ENCODE measurements around the gene XRN1. TPM values are rescaled to one million over a fixed set of nuclear protein-coding genes. Genes with fewer than 3 reads are reported as not detected.

The XRN1 gene
- total RNA-seq, 2 experiments from 2014 or later, result 85.7 to 97.6 TPM

GRCh38 chr3:142287866-142288638 lies 159.8 kb downstream of the XRN1 start:
- peaks cover 7% of the 10 kb centered on the region for H3K9me3 Mint-ChIP-seq
- TF ChIP-seq CTCF (IDR thresholded peaks at IDR 0.05), result no peak
- peaks cover 9 to 11% of the 10 kb centered on the region in 2 experiments for H3K9me3 ChIP-seq (ENCODE audit: control insufficient read depth in 1 of 2, insufficient read depth in 1 of 2, low read length in 2 of 2)
- no peak for DNase-seq
- no peaks in the 10 kb centered on the region for H3K27me3 ChIP-seq (ENCODE audit: control insufficient read depth in 1 of 2, insufficient read depth in 2 of 2, low read length in 2 of 2)
- ATAC-seq (ENCODE audit: poor library complexity), result no peak
- CTCF ChIA-PET, result no interaction called here
- no peak overlapping the region for H3K27ac ChIP-seq (ENCODE audit: low read depth in 1 of 2, low read length in 2 of 2)
- no peaks in the 10 kb centered on the region for H3K4me1 Mint-ChIP-seq (ENCODE audit: low read depth)
- no peaks in the 10 kb centered on the region for H3K27me3 Mint-ChIP-seq
- intact Hi-C loops (cut with DNase I, micrococcal nuclease), result loop anchor here in 1 of 2 experiments (10.0 kb wide), 1 partner anchor 833 kb away; no protein-coding TSS in a partner anchor
- H3K4me1 ChIP-seq (ENCODE audit: insufficient read depth, low read length), result no peaks in the 10 kb centered on the region
- H3K4me3 Mint-ChIP-seq, result no peak overlapping the region
- no peak overlapping the region for H3K27ac Mint-ChIP-seq
- no peak overlapping the region for H3K4me3 ChIP-seq (ENCODE audit: low read length)
- H3K36me3 ChIP-seq (ENCODE audit: insufficient read depth, low read length), result no peaks in the 10 kb centered on the region
- H3K36me3 Mint-ChIP-seq (ENCODE audit: low read depth), result peaks cover 4% of the 10 kb centered on the region
- POLR2A ChIA-PET, result no interaction called here

DNA sequence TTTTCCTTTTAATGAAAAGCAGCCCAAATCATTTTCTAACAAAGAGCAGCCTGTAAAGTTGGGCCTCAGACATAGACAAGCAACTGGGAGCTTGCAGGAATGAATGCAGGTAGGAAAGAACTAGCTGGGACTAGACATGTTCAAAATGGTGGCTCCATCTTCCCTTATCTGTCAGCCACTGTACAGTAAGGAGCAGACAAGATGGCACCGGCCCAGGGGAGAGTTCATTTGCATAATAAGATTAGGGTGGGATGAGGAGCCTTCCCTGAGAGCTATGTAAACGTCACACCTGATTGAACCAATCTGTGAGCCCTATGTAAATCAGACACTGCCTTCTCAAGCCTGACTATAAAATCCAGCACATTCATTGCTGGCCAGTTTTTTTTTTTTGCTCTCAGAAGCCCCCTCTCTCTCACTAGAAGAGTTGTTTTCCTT lies 162.7 kb downstream of the XRN1 start:
- intact Hi-C loops (cut with DNase I, micrococcal nuclease), result loop anchor here in 1 of 2 experiments (10.0 kb wide), 1 partner anchor 830 kb away; no protein-coding TSS in a partner anchor
- TF ChIP-seq CTCF (IDR thresholded peaks at IDR 0.05), result no peak
- H3K27ac Mint-ChIP-seq, result no peak overlapping the region
- ATAC-seq (ENCODE audit: poor library complexity), result no peak
- no peak overlapping the region for H3K4me3 ChIP-seq (ENCODE audit: low read length)
- ChIA-PET CTCF (no interaction called here), POLR2A (no interaction called here)
- peaks cover 7% of the 10 kb centered on the region for H3K9me3 Mint-ChIP-seq
- H3K9me3 ChIP-seq (ENCODE audit: control insufficient read depth in 1 of 2, insufficient read depth in 1 of 2, low read length in 2 of 2), result peaks cover 5 to 9% of the 10 kb centered on the region in 2 experiments
- no peaks in the 10 kb centered on the region for H3K4me1 Mint-ChIP-seq (ENCODE audit: low read depth)
- no peak for DNase-seq
- H3K36me3 ChIP-seq (ENCODE audit: insufficient read depth, low read length), result no peaks in the 10 kb centered on the region
- H3K27ac ChIP-seq (ENCODE audit: low read depth in 1 of 2, low read length in 2 of 2), result no peak overlapping the region
- no peak overlapping the region for H3K4me3 Mint-ChIP-seq
- no peaks in the 10 kb centered on the region for H3K27me3 Mint-ChIP-seq
- H3K4me1 ChIP-seq (ENCODE audit: insufficient read depth, low read length), result peaks cover 6% of the 10 kb centered on the region
- H3K27me3 ChIP-seq (ENCODE audit: control insufficient read depth in 1 of 2, insufficient read depth in 2 of 2, low read length in 2 of 2), result no peaks in the 10 kb centered on the region
- H3K36me3 Mint-ChIP-seq (ENCODE audit: low read depth), result peaks cover 4% of the 10 kb centered on the region

GRCh38 chr3:142282503-142282902 lies 165.3 kb downstream of the XRN1 start:
- intact Hi-C loops (cut with DNase I, micrococcal nuclease), result loop anchor here in 1 of 2 experiments (5.0 to 10.0 kb wide), 2 partner anchors 320 to 828 kb away; no protein-coding TSS in a partner anchor
- H3K4me1 Mint-ChIP-seq (ENCODE audit: low read depth), result no peaks in the 10 kb centered on the region
- no peak overlapping the region for H3K4me3 ChIP-seq (ENCODE audit: low read length)
- TF ChIP-seq CTCF (IDR thresholded peaks at IDR 0.05), result no peak
- no peak overlapping the region for H3K27ac ChIP-seq (ENCODE audit: low read depth in 1 of 2, low read length in 2 of 2)
- no peaks in the 10 kb centered on the region for H3K9me3 Mint-ChIP-seq
- ATAC-seq (ENCODE audit: poor library complexity) (no peak), DNase-seq (no peak)
- no peaks in the 10 kb centered on the region for H3K27me3 ChIP-seq (ENCODE audit: control insufficient read depth in 1 of 2, insufficient read depth in 2 of 2, low read length in 2 of 2)
- H3K9me3 ChIP-seq (ENCODE audit: control insufficient read depth in 1 of 2, insufficient read depth in 1 of 2, low read length in 2 of 2), result peaks cover 0 to under 1% of the 10 kb centered on the region in 2 experiments
- peaks cover 12% of the 10 kb centered on the region for H3K4me1 ChIP-seq (ENCODE audit: insufficient read depth, low read length)
- no peaks in the 10 kb centered on the region for H3K27me3 Mint-ChIP-seq
- H3K36me3 ChIP-seq (ENCODE audit: insufficient read depth, low read length), result no peaks in the 10 kb centered on the region
- POLR2A ChIA-PET, result no interaction called here
- H3K4me3 Mint-ChIP-seq, result no peak overlapping the region
- H3K36me3 Mint-ChIP-seq (ENCODE audit: low read depth), result no peaks in the 10 kb centered on the region
- CTCF ChIA-PET, result no interaction called here
- no peak overlapping the region for H3K27ac Mint-ChIP-seq
